CD4-positive, alpha-beta T cell treated with Interleukin-15 for 1 hour (primary cell): ENCODE measurements around the gene DENND6B.
A peak's percentile ranks its signal among the peaks of the same experiment; 100 is the strongest.

Source experiments
- DNase-seq: peaks from one replicate; pipeline ENCODE4 v3.0.0-alpha.2; 2020

The DENND6B gene

GRCh38 chr22:50269573-50269969 lies 57.2 kb downstream of the DENND6B start:
- no peak for DNase-seq

- no peak for DNase-seq
Measured at GRCh38 chr22:50268655-50269113, 58.1 kb downstream of the DENND6B start.

GRCh38 chr22:50267591-50268390 lies 59.0 kb downstream of the DENND6B start:
- DNase-seq: peak; percentile 56

GRCh38 chr22:50266994-50267393 lies 59.8 kb downstream of the DENND6B start:
- DNase-seq: no peak

GRCh38 chr22:50264946-50265669 lies 61.7 kb downstream of the DENND6B start:
- DNase-seq: no peak

- DNase-seq: no peak
Measured at GRCh38 chr22:50264104-50264745, 62.6 kb downstream of the DENND6B start.

GRCh38 chr22:50262973-50263617 lies 63.7 kb downstream of the DENND6B start:
- DNase-seq: no peak

GRCh38 chr22:50262460-50262911 lies 64.3 kb downstream of the DENND6B start:
- no peak for DNase-seq

- DNase-seq: no peak
Measured at GRCh38 chr22:50261615-50262459, 65.0 kb downstream of the DENND6B start, which contains the start of gene MAPK12. MAPK12 (minus strand) TSS chr22:50261683; CDS start chr22:50261509, 174 bp downstream.

GRCh38 chr22:50260801-50261614 lies 65.8 kb downstream of the DENND6B start:
- DNase-seq: no peak

- no peak for DNase-seq
Measured at GRCh38 chr22:50260434-50260800, 66.4 kb downstream of the DENND6B start.

GRCh38 chr22:50259302-50259701 lies 67.5 kb downstream of the DENND6B start:
- no peak for DNase-seq
